ENCODE results near the gene RALGPS1.
"Not testable (repeated sequence)": the region's sequence is repeated elsewhere in the genome, so short reads cannot be mapped to it uniquely, and the experiment has no call there.

RALGPS1 gene

GRCh38 chr9:126989847-126990842 is 75.6 kb downstream of the RALGPS1 start:
- DNase-seq, result no peak

GRCh38 chr9:126991183-126991582 is 76.6 kb downstream of the RALGPS1 start:
- DNase-seq, result no peak

DNA sequence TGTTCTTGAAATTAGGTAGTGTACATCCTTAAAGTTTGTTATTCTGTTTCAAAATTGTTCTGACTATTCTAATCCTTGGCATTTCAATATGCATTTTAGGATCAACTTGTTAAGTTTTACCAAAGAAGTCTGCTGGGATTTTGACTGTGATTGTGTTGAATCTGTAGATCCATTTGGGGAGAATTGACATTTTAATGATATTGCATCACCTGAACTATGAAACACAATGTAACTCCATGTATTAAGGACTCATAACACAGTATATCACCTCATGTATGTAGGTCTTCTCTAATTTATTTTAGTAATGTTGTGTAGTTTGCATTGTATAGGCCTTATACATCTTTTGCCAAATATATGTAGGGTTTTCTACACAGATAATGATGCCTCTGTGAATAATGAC is 77.8 kb downstream of the RALGPS1 start:
- DNase-seq, result no peak

DNA sequence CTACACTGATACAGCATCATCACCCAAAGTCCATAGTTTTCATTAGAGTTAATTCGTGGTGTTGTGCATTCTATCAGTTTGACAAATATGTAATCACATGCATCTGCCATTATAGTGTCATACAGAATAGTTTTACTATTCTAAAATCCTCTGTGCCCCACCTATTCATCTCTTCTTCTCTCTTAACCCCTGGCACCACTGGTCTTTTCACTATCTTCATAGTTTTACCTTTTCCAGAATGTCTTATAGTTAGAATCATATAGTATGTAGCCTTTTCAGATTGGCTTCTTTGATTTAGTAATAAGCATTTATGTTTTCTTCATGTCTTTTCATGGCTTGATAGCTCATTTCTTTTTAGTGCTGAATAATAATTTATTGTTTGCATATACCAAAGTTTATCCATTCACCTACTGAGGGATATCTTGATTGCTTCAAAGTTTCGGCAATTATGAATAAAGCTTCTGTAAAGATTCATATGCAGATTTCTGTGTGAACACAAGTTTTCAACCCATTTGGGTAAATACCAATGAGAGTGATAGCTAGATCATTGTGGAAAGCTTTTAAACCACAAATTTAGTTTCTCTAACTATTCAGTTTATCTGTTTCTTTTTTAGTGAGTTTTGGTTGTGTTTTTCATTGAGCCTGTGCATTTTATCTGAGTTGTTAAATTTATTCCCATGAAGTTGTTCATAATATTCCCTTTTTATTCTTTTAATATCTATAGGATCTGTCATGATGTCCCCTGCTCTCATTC is 84.9 kb downstream of the RALGPS1 start:
- DNase-seq, result no peak

- no peak for DNase-seq
These were observed 90.6 kb downstream of the RALGPS1 start for GRCh38 chr9:127004946-127005769.

GRCh38 chr9:127005770-127006314 is 91.3 kb downstream of the RALGPS1 start:
- DNase-seq, result no peak

DNA sequence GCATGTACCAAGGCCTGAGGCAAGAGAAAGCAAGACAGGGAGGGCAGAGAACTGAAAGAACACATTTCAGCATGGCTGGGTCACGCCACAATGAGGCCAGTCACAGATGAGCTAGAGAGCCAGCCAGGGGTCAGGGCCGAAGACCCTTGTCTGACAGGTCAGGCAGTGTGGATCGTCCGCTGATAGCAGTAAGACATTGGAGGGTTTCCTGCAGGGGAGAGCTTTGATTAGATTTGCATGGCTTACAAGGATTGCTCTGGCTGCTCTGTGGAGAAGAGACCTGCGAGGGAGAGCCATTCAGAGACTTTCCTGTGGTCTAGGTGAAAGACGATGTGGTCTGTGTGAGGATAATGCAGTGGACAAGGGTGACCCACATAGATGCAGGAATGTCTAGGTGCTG is 93.1 kb downstream of the RALGPS1 start:
- DNase-seq, result no peak

DNA sequence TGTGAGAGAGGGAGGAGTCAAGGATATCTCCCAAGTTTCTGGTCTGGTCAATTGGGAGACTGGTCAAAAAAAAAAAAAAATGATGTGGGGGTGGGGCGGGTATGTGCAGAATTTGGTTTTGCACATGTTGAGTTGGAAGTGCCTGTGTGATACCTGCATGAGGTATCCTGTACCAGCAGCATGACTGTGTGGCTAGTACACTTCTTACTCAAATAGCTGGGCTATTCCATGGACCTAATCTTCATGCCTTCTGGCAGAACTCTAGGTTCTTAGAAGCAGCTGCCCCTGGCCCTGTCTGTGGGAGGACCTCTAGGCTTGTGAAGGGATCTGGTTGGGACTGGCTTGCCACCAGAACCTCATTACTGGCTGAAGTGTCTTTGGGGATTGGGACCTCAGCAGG is 93.5 kb downstream of the RALGPS1 start:
- no peak for DNase-seq

DNA sequence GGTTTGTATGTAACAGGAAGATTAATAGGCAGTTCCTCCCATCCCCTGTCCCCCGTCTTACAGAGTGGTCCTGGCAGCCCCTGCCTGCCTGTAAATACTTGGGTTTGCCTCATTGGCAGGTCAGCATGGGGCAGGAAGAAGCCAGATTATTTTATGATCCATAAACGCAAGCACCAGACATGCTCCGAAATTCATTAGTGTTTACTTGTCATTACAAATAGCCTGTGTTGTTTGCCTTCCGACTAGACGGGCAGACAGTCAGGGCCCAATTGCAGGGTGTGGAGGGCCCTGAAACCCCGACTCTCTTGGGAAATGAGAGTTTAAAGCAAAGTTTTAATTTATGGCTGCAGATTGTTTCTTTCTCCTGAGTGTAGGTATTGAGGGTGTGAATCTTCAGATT is 97.2 kb downstream of the RALGPS1 start:
- DNase-seq, result no peak

- no peak for DNase-seq
These were observed 97.7 kb downstream of the RALGPS1 start for GRCh38 chr9:127012250-127012649.

- DNase-seq, result no peak
These were observed 99.0 kb downstream of the RALGPS1 start for GRCh38 chr9:127013597-127013996.

DNA sequence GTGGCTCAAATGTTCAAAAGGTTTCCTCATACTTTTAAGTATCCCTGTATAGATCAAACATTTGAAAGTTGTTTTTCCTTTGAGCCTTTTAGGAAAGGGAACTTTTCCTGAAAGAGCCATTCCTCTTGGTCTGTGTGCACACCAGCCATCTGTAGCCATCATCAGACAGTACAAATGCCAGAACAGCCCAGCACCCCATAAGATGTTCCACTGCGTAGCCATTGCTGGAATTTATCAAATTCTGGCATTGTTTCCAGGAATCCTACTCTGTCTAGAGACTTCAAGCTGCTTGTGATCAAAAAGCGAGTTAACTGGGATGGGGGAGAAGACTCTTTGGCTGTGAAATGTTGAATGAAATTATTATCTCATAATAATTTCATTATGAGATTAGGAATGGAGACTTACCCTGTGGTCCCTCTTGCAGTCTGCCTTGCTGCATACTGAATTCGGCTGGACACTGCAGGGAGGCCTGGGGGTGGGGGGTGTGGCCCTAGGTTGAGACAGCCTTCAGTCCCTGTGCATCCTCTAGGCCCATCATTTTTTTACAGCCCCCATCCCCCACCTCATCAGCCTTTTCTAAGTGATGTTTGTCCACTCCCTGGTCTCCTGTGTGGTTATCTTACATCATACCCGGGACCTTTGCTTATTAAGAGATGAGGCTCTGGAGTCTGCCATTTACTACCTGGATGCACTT is 99.8 kb downstream of the RALGPS1 start:
- DNase-seq, result no peak

DNA sequence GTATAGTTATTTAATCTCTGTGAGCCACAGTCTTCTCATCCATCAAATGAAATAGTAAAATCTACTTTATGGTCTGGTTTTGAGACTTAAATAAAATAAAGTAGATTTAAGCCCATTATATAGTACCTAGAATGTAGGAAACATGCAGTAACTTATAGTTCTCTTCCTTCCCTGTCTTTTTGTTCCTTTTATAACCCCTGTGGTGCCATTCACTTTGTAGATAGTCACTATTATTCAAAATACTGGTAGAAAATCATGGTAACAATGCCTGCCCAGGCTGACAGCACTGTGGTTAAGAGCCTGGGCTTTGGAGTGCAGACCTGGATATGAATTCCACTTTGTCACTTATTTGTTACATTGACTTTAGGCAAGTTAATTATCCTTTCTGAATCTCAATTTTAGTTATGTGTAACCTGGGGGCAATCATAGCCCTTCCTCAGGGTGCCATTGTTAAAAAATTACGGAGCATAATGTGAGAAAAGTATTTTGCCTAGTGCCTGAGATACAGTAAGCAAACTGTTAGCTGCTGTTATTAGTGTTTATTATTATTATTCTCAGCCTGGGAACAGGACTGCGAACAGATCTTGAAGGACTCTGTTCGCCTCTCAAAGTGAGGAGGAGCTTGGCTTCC is 100.4 kb downstream of the RALGPS1 start:
- DNase-seq, result no peak

- no peak for DNase-seq
These were observed 101.4 kb downstream of the RALGPS1 start for GRCh38 chr9:127015921-127016512.

DNA sequence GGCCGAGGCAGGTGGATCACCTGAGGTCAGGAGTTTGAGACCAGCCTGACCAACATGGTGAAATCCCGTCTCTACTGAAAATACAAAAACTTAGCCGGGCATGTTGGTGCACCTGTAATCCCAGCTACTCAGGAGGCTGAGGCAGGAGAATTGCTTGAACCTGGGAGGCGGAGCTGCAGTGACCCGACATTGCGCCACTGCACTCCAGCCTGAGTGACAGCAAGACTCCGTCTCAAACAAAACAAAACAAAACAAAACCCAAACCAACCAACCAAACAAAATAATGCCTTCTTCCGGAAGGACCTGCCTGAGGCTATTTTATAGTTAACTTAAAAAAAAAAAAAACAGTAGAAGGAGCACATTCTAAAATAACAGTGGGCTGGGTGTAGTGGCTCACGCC is 103.4 kb downstream of the RALGPS1 start:
- DNase-seq, result not testable (repeated sequence)

DNA sequence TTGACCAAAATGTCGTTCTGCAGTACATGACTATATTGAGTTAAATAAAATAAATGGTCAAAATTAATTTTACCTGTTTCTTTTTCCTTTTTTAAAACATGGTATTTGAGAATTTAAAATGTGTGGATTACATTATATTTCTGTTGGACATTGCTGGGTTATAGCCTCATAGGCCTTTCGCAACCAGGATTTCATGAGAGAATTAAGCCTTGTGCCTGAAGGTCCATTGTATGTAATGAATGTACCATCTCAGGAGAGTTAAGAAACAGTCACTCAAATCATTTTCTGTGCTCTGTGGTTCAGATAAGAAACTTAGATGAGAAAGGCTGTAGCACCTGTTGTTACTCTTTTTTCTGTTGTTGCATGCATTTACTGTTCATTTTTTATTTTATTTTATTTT is 104.4 kb downstream of the RALGPS1 start:
- DNase-seq, result no peak

DNA sequence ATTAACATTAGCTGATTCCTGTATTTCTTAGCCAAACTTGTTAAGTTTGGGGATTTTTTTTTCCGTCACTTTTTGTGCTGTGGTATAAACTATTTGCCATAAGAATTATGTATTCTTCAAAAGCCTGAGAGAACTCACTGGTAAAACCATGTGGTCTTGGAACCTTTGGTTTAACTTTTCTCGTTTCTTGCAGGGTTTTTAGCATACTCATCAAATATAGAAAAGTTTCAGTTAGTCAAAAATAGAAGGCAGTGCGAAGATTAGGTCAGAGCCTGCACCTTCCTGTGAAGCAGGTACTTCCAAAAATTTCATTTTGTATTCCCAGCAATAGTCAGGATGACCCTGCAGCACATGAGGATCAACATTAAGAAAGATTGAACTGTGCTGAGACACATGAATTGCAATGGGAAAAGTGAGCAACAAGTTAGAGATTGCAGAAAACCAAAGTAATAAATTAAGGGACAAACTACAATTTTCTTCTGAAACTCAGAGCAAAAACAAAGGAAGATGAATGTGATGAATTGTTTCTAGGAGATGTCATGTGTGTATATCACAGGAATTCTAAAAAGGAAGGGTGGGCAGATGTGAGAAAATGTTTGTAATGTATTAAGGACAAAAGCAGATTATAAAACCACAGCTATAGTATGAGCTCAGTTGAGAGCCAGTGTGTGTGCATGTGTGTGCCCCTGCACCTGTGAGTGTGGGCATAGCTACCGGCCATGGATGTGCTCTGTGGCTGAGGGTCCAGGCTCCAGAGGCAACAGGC is 105.6 kb downstream of the RALGPS1 start:
- no peak for DNase-seq

DNA sequence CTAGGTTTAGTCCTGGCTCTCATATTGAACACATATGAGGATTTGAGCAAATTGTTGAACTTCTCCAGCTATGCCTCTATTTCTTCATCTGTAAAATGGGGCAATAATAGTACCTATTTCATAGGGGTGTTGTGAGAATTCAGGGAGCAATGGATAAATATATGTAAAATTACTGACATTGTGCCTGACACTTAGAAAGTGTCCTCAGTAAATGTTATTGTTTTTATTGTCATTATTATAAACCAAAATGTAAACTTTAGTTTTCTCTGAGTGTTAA is 106.2 kb downstream of the RALGPS1 start:
- no peak for DNase-seq

- no peak for DNase-seq
These were observed 107.2 kb downstream of the RALGPS1 start for GRCh38 chr9:127021664-127022363.
